HG02943 (cell line): ENCODE data around the gene ABCC5.

Source experiments
- ATAC-seq: cut with Tn5 transposase; IDR thresholded peaks from one replicate; pipeline ENCODE4 v1.9.1; 2021; ENCODE audit warnings: mild to moderate bottlenecking, low read depth, moderate library complexity; ENCODE audit not compliant: unreplicated experiment

ABCC5 gene

DNA sequence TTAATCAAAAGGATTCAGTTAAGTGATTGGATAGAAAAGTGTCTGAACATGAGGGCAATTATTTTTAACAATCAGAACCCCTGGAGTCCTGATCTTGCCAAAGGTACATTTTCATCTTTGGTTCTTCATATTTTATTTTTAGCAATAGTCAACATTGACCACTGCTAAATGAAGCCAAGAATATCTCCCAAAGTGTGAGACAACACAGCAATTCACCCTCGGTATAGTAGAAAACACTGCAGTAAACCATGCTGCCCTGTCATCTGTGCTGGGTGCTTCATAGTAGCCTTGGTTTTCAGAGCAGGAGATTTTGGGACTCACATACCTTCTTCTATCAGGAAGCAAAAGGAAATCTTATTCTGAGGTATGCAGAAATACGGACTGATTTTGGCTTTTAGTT lies 85.8 kb downstream of the ABCC5 start:
- ATAC-seq: no peak

- ATAC-seq: no peak
These were observed 87.6 kb downstream of the ABCC5 start for GRCh38 chr3:183930086-183930485.

GRCh38 chr3:183927059-183927458 lies 90.6 kb downstream of the ABCC5 start:
- no peak for ATAC-seq

DNA sequence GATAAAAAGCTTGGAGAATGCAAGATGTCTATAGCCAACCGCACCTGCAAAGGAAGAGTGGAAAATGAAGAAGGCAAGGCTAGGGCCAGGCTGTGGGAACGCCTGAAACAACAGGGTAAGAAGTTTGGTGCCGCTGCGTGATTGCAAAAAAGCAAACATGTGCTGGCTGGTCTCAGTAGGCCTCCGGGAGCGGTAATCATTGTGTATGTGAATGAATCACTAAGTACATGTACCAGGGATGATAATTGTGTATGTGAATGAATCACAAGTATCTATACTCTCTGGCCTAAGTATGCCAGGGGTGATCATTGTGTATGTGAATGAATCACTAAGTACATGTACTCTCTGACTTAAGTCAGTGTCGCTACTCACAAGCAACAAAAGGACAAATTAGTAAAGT lies 92.7 kb downstream of the ABCC5 start:
- ATAC-seq: no peak

- ATAC-seq: no peak
These were observed 93.1 kb downstream of the ABCC5 start for GRCh38 chr3:183924543-183924942.

- no peak for ATAC-seq
These were observed 95.3 kb downstream of the ABCC5 start for GRCh38 chr3:183922421-183922820.

DNA sequence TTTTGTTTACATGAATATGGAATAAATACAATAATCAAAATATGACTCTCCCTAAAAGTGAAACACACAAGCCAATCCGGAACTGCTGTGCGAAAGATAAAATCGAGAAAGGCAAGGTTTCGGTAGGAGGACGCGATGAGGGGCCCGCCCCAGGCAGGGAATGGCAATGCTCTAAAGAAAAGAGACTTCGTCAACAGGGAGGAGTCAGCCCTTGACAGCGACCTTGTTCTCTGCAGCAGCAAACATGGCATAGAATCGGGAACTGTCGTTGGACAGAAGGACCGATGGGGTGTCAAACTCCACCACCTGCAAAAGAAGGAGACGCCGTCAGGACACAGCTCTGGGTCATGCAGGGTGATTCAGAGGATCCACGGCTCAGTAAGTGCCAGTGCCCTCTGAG lies 96.6 kb downstream of the ABCC5 start:
- no peak for ATAC-seq

DNA sequence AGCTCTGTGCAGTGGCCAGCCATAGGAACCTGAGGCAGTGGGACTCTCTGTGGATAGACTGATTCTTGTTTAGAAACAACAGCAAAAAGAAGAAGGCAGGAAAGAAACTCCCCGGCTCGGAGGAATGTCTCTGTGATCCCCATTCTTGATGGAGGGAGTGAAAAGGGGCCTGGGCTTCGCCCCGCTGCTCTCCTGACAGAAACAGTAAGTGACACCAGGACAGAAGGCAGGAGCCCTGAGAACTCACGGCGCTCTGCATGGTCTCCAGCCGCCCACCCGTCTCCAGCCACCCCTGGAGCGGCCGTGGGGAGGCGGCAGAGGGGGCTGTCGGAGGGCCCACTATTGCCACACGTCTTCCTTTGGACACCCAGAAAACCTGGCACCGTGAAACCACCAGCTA lies 97.3 kb downstream of the ABCC5 start:
- ATAC-seq: no peak

DNA sequence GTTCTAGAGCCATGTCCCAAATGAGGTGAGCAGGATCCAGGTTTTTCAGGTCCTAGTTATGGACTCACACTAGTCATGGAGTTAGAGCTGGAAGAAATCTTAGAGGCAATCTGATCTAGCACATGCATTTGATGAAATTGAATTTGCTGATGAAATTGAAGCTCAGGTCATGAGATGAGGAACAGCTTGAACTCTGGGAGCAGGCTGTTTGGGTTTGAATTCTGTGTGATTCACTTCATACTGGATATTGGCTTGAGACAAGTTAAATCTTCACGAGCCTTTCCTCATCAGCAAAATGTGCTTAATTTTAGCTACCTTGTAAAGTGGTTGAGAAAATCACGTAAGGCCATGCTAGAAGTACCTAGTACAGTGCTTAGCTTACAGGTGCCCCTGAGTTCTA lies 99.5 kb downstream of the ABCC5 start:
- ATAC-seq: no peak

- ATAC-seq: no peak
These were observed 99.9 kb downstream of the ABCC5 start for GRCh38 chr3:183917776-183918175.

- ATAC-seq: no peak
These were observed 102.8 kb downstream of the ABCC5 start for GRCh38 chr3:183914856-183915255.

DNA sequence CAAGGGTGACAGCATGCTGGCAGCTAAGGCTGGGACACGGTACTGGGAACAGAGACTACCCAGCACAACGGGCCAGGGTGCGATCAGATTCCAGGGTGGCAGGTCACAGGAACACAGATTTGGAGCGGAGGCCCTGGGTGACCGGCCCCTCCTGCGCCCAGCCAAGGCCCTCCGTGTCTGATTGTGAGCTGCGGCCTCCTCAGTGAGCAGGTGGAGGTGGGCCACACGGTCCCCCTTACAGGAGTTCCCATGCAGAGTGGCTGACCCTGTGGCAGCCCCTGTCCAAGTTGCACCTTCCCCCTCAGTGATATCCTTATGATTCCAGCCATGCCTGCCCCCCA lies 104.1 kb downstream of the ABCC5 start:
- no peak for ATAC-seq

- ATAC-seq: no peak
These were observed 104.6 kb downstream of the ABCC5 start for GRCh38 chr3:183912895-183913579.

GRCh38 chr3:183911763-183912506 lies 105.7 kb downstream of the ABCC5 start:
- no peak for ATAC-seq

GRCh38 chr3:183911087-183911486 lies 106.6 kb downstream of the ABCC5 start:
- ATAC-seq: no peak

DNA sequence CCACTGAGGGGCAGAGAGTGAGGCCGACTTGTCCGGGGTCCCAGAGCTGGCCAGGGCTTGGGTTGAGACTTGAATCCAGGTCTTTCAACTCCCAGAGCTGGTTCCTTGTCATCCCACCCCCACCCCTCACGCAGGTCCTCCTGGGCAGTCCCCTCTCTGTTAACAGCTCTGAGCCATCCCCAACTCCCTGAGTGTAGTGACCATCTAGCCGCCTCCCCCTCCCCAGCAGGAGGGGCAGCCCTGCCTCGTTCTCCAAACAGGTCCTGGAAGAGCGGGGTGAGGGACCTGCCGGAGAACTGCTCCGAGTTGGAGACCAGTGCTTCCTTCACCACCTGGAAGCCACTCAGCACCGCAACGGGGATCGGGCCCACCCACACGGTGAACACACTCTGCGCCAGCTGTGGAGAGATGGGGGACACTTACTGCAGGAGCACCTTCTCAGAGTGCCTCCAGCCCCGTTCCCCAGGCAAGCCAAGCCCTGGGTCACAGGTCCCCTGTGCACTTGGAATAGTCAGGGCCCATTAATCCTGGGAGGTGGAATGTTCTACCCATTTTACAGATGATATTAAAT lies 108.6 kb downstream of the ABCC5 start:
- no peak for ATAC-seq

GRCh38 chr3:183907911-183908331 lies 109.8 kb downstream of the ABCC5 start:
- no peak for ATAC-seq

- ATAC-seq: no peak
These were observed 110.5 kb downstream of the ABCC5 start for GRCh38 chr3:183907176-183907575.

DNA sequence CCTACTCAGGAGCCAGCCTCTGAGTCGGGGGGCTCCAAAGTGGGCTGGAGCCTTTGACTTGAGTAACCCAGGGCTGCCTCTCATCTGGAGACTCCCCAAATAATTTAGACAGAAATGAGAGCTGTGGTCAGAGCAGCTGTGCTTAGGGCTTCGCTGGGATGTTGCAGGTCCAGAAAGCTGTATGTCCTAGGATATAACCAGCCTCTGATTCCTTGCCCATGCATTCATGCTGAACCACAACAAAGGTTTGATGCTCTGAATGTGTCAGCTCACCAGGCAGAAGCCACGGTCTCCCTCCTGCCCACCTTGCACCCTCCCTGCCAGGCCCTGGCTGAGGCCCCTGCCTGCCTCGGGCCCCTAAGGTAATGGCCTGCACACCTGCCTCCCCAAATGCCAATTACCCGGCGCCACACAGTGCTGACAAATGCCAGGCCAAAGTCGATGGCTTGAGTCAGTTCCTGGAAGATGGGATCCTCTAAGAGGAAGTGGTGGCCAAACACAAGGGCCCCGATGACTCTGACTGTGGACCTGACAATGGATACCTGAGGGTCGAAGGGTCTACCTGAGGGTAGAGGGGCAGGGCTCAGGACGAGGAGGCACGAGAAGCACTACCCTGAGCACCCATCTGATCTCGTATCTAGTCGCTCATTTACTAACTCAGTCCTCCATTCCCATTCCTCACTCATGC lies 111.3 kb downstream of the ABCC5 start:
- no peak for ATAC-seq

- no peak for ATAC-seq
These were observed 112.6 kb downstream of the ABCC5 start for GRCh38 chr3:183904833-183905780.
